Keratinocyte (primary cell): ENCODE measurements around the gene SORBS1. TPM values are rescaled to one million over a fixed set of nuclear protein-coding genes. Genes with fewer than 3 reads are reported as not detected.

Experiments used
- DNase-seq: peaks from one replicate; pipeline ENCODE4 v3.0.0-alpha.2; 2011; ENCODE audit warnings: low read depth, missing footprints, low spot score
- FAIRE-seq: peaks from 2 replicates; lab custom pipeline; 2011; peaks lifted over from hg19 to GRCh38; lab: Jason Lieb, UNC
- H2AFZ ChIP-seq: 2 replicates; pipeline ENCODE4 v1.6.0; 2012; ENCODE audit warnings: low read length, control low read depth, inconsistent platforms; ENCODE audit not compliant: control insufficient read depth
- H3K27ac ChIP-seq: 2 replicates; pipeline ENCODE4 v1.5.1; 2011; ENCODE audit warnings: low read length; ENCODE audit not compliant: control insufficient read depth, insufficient read depth
- H3K27me3 ChIP-seq: 3 replicates; pipeline ENCODE4 v1.6.0; 2011; ENCODE audit warnings: low read length; ENCODE audit not compliant: control insufficient read depth, insufficient read depth; ENCODE audit errors: extremely low read depth
- H3K36me3 ChIP-seq, 2 experiments: 2 replicates in 1 of 2; 3 replicates in 1 of 2; pipeline ENCODE4 v1.5.1; 2011; ENCODE audit warnings: low read length in 2 of 2, mild to moderate bottlenecking in 1 of 2; ENCODE audit not compliant: control insufficient read depth in 2 of 2, insufficient read depth in 2 of 2; ENCODE audit errors: extremely low read depth in 1 of 2
- H3K4me1 ChIP-seq: 3 replicates; pipeline ENCODE4 v1.5.1; 2011; ENCODE audit warnings: low read length; ENCODE audit not compliant: control insufficient read depth, insufficient read depth; ENCODE audit errors: extremely low read depth
- H3K4me2 ChIP-seq: 3 replicates; pipeline ENCODE4 v1.6.0; 2011; ENCODE audit warnings: low read depth, low read length; ENCODE audit not compliant: control insufficient read depth, insufficient read depth; ENCODE audit errors: extremely low read depth
- H3K4me3 ChIP-seq, 3 experiments: fragments of 200-600 bp in 1 of 3; sonication (generic) in 1 of 3; 2 replicates in 2 of 3; 3 replicates in 1 of 3; pipeline ENCODE4 v1.5.1; 2011 to 2016; ENCODE audit warnings: low read length in 3 of 3, mild to moderate bottlenecking in 3 of 3, control low read depth in 2 of 3, inconsistent platforms in 1 of 3, low read depth in 1 of 3, mixed read lengths in 1 of 3, mixed run types in 1 of 3, moderate library complexity in 1 of 3; ENCODE audit not compliant: control insufficient read depth in 2 of 3, insufficient read depth in 2 of 3; ENCODE audit errors: extremely low read depth in 1 of 3
- H3K79me2 ChIP-seq: 2 replicates; pipeline ENCODE4 v1.6.0; 2012; ENCODE audit warnings: low read length; ENCODE audit not compliant: control insufficient read depth, insufficient read depth
- H3K9ac ChIP-seq: 3 replicates; pipeline ENCODE4 v1.6.0; 2011; ENCODE audit warnings: low read length; ENCODE audit not compliant: control insufficient read depth, insufficient read depth; ENCODE audit errors: extremely low read depth
- H3K9me1 ChIP-seq: 3 replicates; pipeline ENCODE4 v1.6.0; 2011; ENCODE audit warnings: low read length; ENCODE audit not compliant: control insufficient read depth, insufficient read depth; ENCODE audit errors: extremely low read depth
- H3K9me3 ChIP-seq: 2 replicates; pipeline ENCODE4 v1.5.1; 2012; ENCODE audit warnings: low read depth, low read length; ENCODE audit not compliant: control insufficient read depth
- H4K20me1 ChIP-seq: 3 replicates; pipeline ENCODE4 v1.6.0; 2011; ENCODE audit warnings: low read length; ENCODE audit not compliant: control insufficient read depth, insufficient read depth; ENCODE audit errors: extremely low read depth
- EZH2 ChIP-seq: IDR thresholded peaks from one replicate; pipeline ENCODE4 v1.6.1; 2012; ENCODE audit warnings: inconsistent platforms, mild to moderate bottlenecking, low read length, moderate library complexity
- dilution Hi-C: fragments of 300-500 bp; cut with MboI; formaldehyde crosslinking; loops from one replicate; pipeline ENCODE4 v1.7.0; 2020; ENCODE audit warnings: low sequenced_read_pairs; ENCODE audit not compliant: extremely low pct_ligation_motif_present
- polyA plus RNA-seq, 5 experiments: library from polyadenylated mRNA; depleted of rRNA in 3 of 5; stranded (reverse) in 3 of 5; stranded (forward) in 1 of 5; unstranded in 1 of 5; fragments of >200 nt; gene quantifications; 1 replicate in 1 of 5; 2 replicates in 3 of 5; 3 replicates in 1 of 5; pipeline versions ENCODE4 v1.2.1 to v1.2.3, GENCODE V29; 2011 to 2012; ENCODE audit warnings: missing spikeins in 2 of 5, low read depth in 1 of 5, low replicate concordance in 1 of 5
- TF ChIP-seq, protein P1 (sequence below), 3 experiments: IDR thresholded peaks in 1 of 3; conservative IDR thresholded peaks in 1 of 3; optimal IDR thresholded peaks in 1 of 3; 2 replicates in 2 of 3; 3 replicates in 1 of 3; pipeline versions ENCODE3 to v1.5.1; 2011; ENCODE audit warnings: low read length in 3 of 3, mild to moderate bottlenecking in 3 of 3, moderate library complexity in 2 of 3, control low read depth in 1 of 3, inconsistent platforms in 1 of 3; ENCODE audit not compliant: insufficient read depth in 2 of 3; ENCODE audit errors: extremely low read depth in 1 of 3

Gene SORBS1
- polyA plus RNA-seq, 1 donor (not counting 4 experiments of a cell fraction or from before 2014, with no cell fraction given), result 0.42 TPM

DNA sequence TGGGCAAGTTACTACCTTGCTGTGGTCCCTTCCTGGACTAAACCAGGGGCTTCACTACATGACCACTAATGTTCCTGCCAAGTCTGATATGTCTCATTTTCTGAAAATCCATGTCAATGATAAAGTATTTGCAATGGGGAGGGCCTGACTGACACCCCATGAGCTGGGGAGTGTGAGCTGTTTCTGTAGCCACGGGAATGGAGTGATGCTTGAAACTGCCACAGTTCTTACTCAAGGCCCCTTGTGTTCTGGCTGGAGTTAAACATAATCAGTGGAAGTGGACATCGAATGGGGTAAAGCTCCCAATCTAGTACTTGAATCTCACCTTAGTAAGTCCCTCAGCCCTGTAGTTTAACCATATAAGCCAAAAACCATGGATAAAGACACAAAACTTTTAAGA is 208.5 kb downstream of the SORBS1 start:
- no peak for TF ChIP-seq EZH2
- TF ChIP-seq, protein P1, sequence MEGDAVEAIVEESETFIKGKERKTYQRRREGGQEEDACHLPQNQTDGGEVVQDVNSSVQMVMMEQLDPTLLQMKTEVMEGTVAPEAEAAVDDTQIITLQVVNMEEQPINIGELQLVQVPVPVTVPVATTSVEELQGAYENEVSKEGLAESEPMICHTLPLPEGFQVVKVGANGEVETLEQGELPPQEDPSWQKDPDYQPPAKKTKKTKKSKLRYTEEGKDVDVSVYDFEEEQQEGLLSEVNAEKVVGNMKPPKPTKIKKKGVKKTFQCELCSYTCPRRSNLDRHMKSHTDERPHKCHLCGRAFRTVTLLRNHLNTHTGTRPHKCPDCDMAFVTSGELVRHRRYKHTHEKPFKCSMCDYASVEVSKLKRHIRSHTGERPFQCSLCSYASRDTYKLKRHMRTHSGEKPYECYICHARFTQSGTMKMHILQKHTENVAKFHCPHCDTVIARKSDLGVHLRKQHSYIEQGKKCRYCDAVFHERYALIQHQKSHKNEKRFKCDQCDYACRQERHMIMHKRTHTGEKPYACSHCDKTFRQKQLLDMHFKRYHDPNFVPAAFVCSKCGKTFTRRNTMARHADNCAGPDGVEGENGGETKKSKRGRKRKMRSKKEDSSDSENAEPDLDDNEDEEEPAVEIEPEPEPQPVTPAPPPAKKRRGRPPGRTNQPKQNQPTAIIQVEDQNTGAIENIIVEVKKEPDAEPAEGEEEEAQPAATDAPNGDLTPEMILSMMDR (optimal IDR thresholded peaks at IDR 0.05 in 1 of 3, IDR thresholded peaks at IDR 0.05 in 1 of 3, conservative IDR thresholded peaks at IDR 0.05 in 1 of 3; ENCODE audit: extremely low read depth in 1 of 3, insufficient read depth in 2 of 3, low read length in 3 of 3), result no peak
- Histone ChIP-seq H3K4me3 (no peak overlapping the region), H3K4me1 (peaks cover 13% of the 10 kb centered on the region), H3K27ac (no peak overlapping the region), H3K36me3 (no peaks in the 10 kb centered on the region), H3K27me3 (no peaks in the 10 kb centered on the region), H3K4me2 (no peak overlapping the region), H4K20me1 (no peaks in the 10 kb centered on the region), H3K9me3 (no peaks in the 10 kb centered on the region), H2AFZ (no peak overlapping the region), H3K79me2 (no peaks in the 10 kb centered on the region), H3K9ac (no peak overlapping the region), H3K9me1 (no peaks in the 10 kb centered on the region)
- dilution Hi-C loops, result no loop called here
- no peak for FAIRE-seq
- no peak for DNase-seq

DNA sequence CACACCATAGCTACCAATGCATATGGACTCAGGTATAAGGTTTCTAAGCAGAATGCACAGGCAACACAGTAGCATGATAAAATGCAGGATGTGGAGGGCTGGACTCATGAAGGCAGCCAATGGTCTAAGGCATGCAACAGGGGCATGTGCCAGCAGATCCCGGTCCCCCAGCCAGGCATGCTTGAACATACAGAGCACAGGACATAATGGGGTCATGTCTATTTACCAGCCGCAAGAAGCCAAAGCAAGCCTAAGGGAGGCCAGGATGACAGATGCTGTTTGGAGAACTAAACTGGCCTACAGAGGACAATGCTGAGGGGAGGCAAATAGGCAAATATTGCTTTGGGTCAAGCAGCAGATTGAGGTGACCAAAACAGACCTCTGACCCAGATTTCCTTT is 210.3 kb downstream of the SORBS1 start:
- TF ChIP-seq, protein P1 (optimal IDR thresholded peaks at IDR 0.05 in 1 of 3, IDR thresholded peaks at IDR 0.05 in 1 of 3, conservative IDR thresholded peaks at IDR 0.05 in 1 of 3; ENCODE audit: extremely low read depth in 1 of 3, insufficient read depth in 2 of 3, low read length in 3 of 3), result no peak
- no peak for TF ChIP-seq EZH2
- Histone ChIP-seq H4K20me1 (no peaks in the 10 kb centered on the region), H3K27me3 (no peaks in the 10 kb centered on the region), H3K9me1 (no peaks in the 10 kb centered on the region), H3K27ac (no peak overlapping the region), H3K9me3 (no peaks in the 10 kb centered on the region), H2AFZ (no peak overlapping the region), H3K79me2 (no peaks in the 10 kb centered on the region), H3K4me3 (no peak overlapping the region), H3K9ac (no peak overlapping the region), H3K36me3 (no peaks in the 10 kb centered on the region), H3K4me1 (peaks cover 17% of the 10 kb centered on the region), H3K4me2 (no peak overlapping the region)
- no peak for DNase-seq
- FAIRE-seq, result peak; percentile 81
- dilution Hi-C loops, result no loop called here
